ENCODE data around the gene POU6F1. TPM values are rescaled to one million over a fixed set of nuclear protein-coding genes. Genes with fewer than 3 reads are reported as not detected.

Gene POU6F1
- total and polyA plus RNA-seq, 2 experiments from 2014 or later: 3.2 to 6.3 TPM

DNA sequence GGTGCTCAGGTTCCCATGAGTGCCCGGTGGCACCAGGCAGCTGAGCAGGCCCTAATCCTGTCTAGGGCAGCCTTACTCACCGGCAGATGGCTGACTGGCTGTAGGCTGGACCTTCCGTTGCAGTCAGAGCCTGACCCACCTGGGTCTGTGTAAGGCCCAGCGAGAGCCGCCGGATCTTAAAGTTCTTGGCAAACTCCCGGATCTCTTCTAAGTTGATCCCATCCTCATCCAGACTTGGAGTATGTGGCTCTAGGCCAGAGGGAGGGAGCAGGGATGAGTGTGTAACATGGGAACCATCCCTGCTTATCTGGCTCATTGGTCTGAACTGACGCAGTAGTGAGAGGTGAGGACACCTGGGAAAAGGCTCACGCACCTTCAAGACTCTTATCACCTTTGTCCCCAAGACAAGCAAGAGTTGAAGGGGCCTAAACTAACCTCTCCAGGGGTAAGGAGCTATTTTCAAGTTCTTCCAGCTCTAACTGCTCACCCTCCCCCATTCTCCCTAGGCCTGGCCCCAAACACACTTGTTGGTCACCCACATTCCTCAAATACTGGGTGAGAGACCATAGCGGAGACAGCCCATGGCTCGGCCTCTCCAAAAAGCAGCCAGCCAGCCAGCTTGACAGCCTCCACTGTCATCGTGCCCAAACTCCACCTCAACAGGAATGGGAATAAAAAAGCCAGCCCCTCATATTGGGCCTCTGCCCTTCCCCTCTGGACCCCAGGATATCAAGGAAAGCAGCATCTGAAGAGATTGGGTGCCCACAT is 26.2 kb downstream of the POU6F1 start:
- WGBS (ENCODE audit: low lambda C conversion rate, missing lambda C conversion rate): 93% methylated on average over 12 of the region's 12 CpGs
- no peaks in the 10 kb centered on the region for H3K9me3 ChIP-seq (ENCODE audit: low read depth)
- TF ChIP-seq, protein P1, sequence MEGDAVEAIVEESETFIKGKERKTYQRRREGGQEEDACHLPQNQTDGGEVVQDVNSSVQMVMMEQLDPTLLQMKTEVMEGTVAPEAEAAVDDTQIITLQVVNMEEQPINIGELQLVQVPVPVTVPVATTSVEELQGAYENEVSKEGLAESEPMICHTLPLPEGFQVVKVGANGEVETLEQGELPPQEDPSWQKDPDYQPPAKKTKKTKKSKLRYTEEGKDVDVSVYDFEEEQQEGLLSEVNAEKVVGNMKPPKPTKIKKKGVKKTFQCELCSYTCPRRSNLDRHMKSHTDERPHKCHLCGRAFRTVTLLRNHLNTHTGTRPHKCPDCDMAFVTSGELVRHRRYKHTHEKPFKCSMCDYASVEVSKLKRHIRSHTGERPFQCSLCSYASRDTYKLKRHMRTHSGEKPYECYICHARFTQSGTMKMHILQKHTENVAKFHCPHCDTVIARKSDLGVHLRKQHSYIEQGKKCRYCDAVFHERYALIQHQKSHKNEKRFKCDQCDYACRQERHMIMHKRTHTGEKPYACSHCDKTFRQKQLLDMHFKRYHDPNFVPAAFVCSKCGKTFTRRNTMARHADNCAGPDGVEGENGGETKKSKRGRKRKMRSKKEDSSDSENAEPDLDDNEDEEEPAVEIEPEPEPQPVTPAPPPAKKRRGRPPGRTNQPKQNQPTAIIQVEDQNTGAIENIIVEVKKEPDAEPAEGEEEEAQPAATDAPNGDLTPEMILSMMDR (IDR thresholded peaks at IDR 0.05; ENCODE audit: poor library complexity): no peak
- TF ChIP-seq EZH2phosphoT487 (IDR thresholded peaks at IDR 0.05; ENCODE audit: low read depth, severe bottlenecking, unreplicated experiment) (no peak), EZH2 (IDR thresholded peaks at IDR 0.05; ENCODE audit: borderline replicate concordance) (no peak)
- H3K9me2 ChIP-seq (replicated peaks; ENCODE audit: insufficient read depth): no peaks in the 10 kb centered on the region
- no peaks in the 10 kb centered on the region for H3K79me2 ChIP-seq
- H3K4me3 ChIP-seq: no peak overlapping the region
- no peak overlapping the region for H2AFZ ChIP-seq
- no peak for DNase-seq (ENCODE audit: low spot score)
- H3K27me3 ChIP-seq: no peaks in the 10 kb centered on the region
- no peak overlapping the region for H3K27ac ChIP-seq
- no peaks in the 10 kb centered on the region for H3K4me1 ChIP-seq (ENCODE audit: insufficient read depth)
- H3K36me3 ChIP-seq (replicated peaks; ENCODE audit: insufficient read depth, low read depth): no peaks in the 10 kb centered on the region
- no peak overlapping the region for H3K4me2 ChIP-seq
- no peaks in the 10 kb centered on the region for H4K20me1 ChIP-seq (ENCODE audit: insufficient read depth, poor library complexity, severe bottlenecking)

DNA sequence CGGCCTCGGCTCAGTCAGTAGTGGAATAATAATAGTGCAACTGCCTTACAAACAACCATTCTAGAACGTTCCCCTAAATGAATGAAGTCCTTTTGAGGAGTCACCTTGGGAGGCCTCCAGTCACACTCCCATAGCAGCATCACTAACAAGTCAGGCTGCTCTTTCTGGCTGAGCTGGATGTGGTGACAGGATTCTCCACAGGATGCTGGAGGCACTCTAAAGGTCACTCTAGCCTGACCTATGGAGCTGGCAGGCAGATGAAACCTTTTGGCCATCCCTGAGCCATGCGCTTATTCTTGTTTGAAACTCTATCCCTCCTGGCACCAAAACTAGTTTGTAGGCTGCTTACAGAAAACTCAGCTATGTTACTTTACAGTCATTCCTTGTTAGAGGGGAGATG is 27.0 kb downstream of the POU6F1 start:
- no peak overlapping the region for H3K27ac ChIP-seq
- no peaks in the 10 kb centered on the region for H3K36me3 ChIP-seq (replicated peaks; ENCODE audit: insufficient read depth, low read depth)
- DNase-seq (ENCODE audit: low spot score): no peak
- H3K9me2 ChIP-seq (replicated peaks; ENCODE audit: insufficient read depth): no peaks in the 10 kb centered on the region
- H3K27me3 ChIP-seq: no peaks in the 10 kb centered on the region
- no peaks in the 10 kb centered on the region for H3K79me2 ChIP-seq
- no peaks in the 10 kb centered on the region for H4K20me1 ChIP-seq (ENCODE audit: insufficient read depth, poor library complexity, severe bottlenecking)
- no peak overlapping the region for H3K4me3 ChIP-seq
- WGBS (ENCODE audit: low lambda C conversion rate, missing lambda C conversion rate): 92% methylated on average over 4 of the region's 4 CpGs
- H3K4me1 ChIP-seq (ENCODE audit: insufficient read depth): no peaks in the 10 kb centered on the region
- no peak overlapping the region for H3K4me2 ChIP-seq
- no peak overlapping the region for H2AFZ ChIP-seq
- no peaks in the 10 kb centered on the region for H3K9me3 ChIP-seq (ENCODE audit: low read depth)
- TF ChIP-seq EZH2phosphoT487 (IDR thresholded peaks at IDR 0.05; ENCODE audit: low read depth, severe bottlenecking, unreplicated experiment) (no peak), EZH2 (IDR thresholded peaks at IDR 0.05; ENCODE audit: borderline replicate concordance) (no peak)
- TF ChIP-seq, protein P1 (IDR thresholded peaks at IDR 0.05; ENCODE audit: poor library complexity): no peak

DNA sequence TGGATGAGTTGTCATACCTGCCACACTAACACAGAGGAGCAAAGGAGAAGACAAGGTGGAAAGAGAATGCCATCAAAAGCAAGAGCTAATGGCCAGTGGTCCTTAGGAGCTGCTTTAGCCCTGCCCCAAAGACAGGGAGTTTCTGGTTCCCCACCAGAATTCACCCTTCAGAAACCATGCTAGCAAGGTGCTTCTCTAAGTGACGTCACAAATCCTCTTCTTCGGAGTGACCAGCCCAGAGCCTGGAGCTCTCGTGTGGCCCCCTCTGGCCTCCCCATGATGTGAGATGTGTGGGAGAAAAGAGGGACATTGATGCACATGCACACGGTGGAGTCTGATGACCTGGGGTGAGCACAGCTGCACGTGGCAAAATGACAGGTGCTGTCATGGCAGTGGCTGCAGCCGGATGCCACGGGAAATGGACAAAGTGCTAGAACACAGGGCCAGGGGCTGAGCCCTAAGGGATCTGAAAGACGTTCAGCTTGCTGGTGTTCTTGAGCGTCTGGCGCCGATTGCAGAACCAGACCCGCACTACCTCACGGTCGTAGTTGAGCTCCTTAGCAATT is 28.0 kb downstream of the POU6F1 start:
- no peaks in the 10 kb centered on the region for H3K9me2 ChIP-seq (replicated peaks; ENCODE audit: insufficient read depth)
- WGBS (ENCODE audit: low lambda C conversion rate, missing lambda C conversion rate): 93% methylated on average over 14 of the region's 14 CpGs
- TF ChIP-seq EZH2phosphoT487 (IDR thresholded peaks at IDR 0.05; ENCODE audit: low read depth, severe bottlenecking, unreplicated experiment) (no peak), EZH2 (IDR thresholded peaks at IDR 0.05; ENCODE audit: borderline replicate concordance) (no peak)
- TF ChIP-seq, protein P1 (IDR thresholded peaks at IDR 0.05; ENCODE audit: poor library complexity): no peak
- no peak overlapping the region for H3K27ac ChIP-seq
- no peaks in the 10 kb centered on the region for H3K36me3 ChIP-seq (replicated peaks; ENCODE audit: insufficient read depth, low read depth)
- no peak overlapping the region for H3K4me3 ChIP-seq
- no peak for DNase-seq (ENCODE audit: low spot score)
- no peaks in the 10 kb centered on the region for H3K79me2 ChIP-seq
- H3K27me3 ChIP-seq: no peaks in the 10 kb centered on the region
- no peak overlapping the region for H3K4me2 ChIP-seq
- no peaks in the 10 kb centered on the region for H3K4me1 ChIP-seq (ENCODE audit: insufficient read depth)
- H2AFZ ChIP-seq: no peak overlapping the region
- H4K20me1 ChIP-seq (ENCODE audit: insufficient read depth, poor library complexity, severe bottlenecking): no peaks in the 10 kb centered on the region
- no peaks in the 10 kb centered on the region for H3K9me3 ChIP-seq (ENCODE audit: low read depth)

Data from hepatocyte (in vitro differentiated cells).